Hematopoietic multipotent progenitor cell treated with erythropoietin and hydrocortisone succinate and interleukin-3 and kit ligand, for 6 days (in vitro differentiated cells): ENCODE measurements around the gene PLA2G3.
A peak's percentile ranks its signal among the peaks of the same experiment; 100 is the strongest.
"Not testable (repeated sequence)": the region's sequence is repeated elsewhere in the genome, so short reads cannot be mapped to it uniquely, and the experiment has no call there.

Experiments used
- DNase-seq: peaks from one replicate; pipeline ENCODE4 v3.0.0-alpha.2; 2015

PLA2G3 gene

GRCh38 chr22:31099841-31100761 lies 40.2 kb downstream of the PLA2G3 start:
- no peak for DNase-seq

GRCh38 chr22:31099386-31099785 lies 40.9 kb downstream of the PLA2G3 start:
- DNase-seq: no peak

GRCh38 chr22:31098632-31099110 lies 41.6 kb downstream of the PLA2G3 start:
- DNase-seq: peak; percentile 38

DNA sequence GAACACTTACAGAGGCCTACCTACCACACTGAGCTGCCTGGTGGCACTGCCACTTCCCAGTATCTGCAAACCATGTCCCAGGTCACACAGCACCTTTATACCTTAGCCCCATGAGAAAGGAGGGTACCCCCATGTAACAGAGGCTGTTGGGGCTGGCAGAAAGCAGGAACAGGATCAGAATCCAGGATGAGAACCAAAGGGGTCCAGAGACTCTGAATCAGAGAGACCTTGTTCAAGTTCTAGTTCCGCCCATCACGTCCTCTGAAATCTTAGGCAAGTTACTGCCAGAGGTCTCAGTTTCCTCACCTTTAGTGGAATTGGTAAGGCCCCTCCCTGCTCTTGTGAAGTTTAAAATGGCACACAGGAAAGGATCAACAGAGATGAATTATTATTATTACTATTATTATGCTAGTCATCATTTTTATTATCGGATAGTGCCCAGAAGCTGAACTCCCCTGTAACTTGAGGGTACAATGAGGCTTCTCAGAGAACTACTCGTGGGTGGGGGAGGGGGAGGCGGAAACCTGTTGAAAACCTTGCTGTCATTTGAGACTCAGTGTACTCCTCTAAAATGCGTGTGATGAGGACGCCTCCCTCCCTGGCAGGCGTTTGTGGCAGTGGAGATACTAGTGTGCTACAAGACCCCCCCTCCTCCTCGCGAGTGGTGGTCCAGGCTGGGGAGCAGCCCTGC lies 42.2 kb downstream of the PLA2G3 start:
- no peak for DNase-seq

- DNase-seq: not testable (repeated sequence)
Observed at GRCh38 chr22:31097539-31097938, 42.8 kb downstream of the PLA2G3 start.

- no peak for DNase-seq
Observed at GRCh38 chr22:31096657-31097279, 43.5 kb downstream of the PLA2G3 start.

- no peak for DNase-seq
Observed at GRCh38 chr22:31095637-31096249, 44.6 kb downstream of the PLA2G3 start.

- no peak for DNase-seq
Observed at GRCh38 chr22:31094741-31095140, 45.6 kb downstream of the PLA2G3 start.

DNA sequence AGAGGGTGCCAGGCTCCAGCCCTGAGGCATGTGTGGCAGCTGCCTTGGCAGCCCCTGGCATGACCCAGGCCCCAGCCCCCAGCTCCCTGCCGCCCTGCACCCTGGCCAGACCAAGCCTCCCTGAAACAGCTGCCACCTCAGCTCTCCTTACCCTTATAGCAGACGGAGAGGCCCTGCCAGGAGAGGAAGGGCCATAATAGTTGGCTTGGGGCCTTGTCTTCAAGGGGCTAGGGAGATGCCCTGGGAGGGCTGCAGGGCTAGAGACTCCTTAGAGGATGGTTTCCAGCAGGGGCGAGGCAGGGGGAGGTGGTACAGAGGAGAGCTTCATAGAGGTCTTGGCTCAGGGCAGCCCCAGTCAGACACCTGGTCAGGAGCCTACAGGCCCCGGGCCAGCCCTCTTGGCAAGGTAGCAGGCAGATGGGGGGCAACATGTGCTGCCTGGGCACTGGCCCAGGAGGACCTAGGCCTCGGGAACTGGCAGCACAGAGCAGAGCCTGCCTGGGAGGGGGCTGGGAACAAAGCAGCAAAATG lies 46.2 kb downstream of the PLA2G3 start:
- no peak for DNase-seq

DNA sequence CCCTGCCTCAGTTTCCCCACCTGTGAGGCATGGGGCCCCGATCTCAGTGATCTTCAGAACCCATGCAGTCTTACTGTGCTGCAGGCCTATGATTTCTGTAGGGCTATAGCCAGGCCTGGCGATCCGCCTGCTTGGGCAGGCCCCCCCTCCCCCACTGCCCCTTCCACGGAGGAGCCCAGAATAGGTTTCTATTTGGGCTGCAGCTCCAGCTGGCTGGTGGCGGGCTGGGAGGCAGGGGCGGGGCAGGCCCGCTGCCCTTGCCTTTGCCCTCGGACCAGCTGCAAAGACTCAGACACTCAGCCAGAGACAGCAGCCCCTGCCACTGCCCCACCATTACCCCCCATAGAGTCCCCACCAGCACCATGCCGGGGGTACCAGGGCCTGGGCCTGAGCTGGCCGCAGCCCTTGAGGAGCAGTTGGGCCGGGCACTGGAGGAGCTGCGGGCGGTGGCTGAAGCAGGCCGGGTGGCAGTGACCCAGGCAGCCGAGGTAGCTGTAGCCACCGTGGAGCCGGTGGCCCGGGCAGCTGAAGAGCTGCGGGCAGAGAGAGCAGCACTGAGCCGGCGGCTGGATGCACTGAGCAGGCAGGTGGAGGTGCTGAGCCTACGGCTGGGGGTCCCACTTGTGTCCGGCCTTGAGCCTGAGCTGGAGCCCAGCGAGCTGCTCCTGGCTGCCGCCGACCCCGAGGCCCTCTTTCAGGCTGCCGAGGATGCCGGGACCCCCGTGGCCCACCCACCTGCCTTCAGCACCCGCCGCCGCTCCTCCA lies 47.0 kb downstream of the PLA2G3 start:
- no peak for DNase-seq

DNA sequence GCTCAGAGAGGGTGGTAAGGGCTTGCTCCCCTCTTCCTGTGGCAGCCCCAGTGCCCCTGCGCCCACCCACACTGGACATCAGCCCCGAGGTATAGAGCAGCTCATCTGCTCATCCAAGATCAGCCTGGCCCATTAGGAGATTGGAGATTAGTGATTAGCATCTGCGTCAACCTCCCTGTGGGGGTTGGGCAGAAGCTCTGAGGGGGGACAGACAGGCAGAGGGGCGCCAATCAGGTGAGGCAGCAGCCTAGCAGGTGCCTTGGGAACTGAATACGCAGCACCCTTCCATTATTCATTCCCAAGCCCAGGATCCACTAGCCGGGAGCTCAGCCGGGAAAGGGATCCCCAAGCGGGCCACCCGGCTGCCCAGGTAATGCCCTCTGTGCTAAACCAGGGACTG lies 48.1 kb downstream of the PLA2G3 start:
- DNase-seq: no peak

- DNase-seq: no peak
Observed at GRCh38 chr22:31091106-31091975, 49.0 kb downstream of the PLA2G3 start.

GRCh38 chr22:31090217-31091085 lies 49.9 kb downstream of the PLA2G3 start:
- DNase-seq: no peak

GRCh38 chr22:31089160-31090100 lies 50.9 kb downstream of the PLA2G3 start:
- peak; percentile 67 for DNase-seq

DNA sequence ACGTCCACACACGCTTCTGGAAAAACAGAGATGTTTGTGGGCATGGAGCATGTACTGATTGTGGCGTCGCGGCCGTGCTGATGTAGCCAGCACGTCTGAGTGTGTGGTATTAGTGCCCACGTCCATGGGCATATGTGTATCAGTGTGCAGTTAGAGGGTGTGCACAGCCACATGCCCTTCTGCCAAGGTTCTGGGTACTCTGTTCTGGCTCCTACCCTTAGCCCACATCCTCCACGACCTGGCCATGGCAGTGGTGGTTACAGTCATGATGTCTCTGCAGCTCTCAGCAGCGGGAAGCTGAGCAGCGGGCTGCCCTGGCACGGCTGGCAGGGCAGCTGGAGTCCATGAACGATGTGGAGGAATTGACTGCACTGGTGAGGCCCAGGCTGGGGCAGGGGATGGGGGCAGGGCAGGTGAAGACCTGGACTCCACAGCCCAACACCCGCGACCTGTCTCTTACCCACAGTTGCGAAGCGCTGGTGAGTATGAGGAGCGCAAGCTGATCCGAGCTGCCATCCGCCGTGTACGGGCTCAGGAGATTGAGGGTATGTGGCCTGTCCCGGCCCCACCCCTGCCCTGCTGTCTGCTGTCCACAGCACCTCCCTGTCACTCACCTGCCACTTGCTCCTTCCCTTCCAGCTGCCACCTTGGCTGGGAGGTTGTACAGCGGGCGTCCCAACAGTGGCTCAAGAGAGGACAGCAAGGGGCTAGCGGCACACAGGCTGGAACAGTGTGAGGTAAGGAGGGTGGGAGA lies 51.9 kb downstream of the PLA2G3 start:
- DNase-seq: no peak

DNA sequence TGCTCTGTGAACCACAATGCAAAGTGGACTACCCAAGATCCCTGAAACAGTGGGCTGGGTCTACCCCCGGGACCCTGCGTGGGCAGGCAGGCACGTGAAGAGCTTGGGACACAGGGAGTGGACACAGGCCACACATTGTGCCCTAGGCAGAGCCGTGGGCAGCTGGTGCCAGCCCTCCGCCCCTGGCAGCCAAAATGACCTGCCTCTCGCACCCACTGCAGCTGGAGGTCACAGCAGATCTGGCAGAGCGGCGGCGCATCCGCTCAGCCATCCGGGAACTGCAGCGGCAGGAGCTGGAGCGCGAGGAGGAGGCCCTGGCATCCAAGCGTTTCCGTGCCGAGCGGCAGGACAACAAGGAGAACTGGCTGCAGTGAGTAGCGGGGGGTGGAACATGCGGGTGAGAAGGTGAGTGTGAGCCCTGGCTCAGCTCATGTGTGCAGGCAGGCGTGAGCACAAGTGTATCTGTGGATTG lies 52.5 kb downstream of the PLA2G3 start:
- DNase-seq: no peak

GRCh38 chr22:31086703-31087330 lies 53.5 kb downstream of the PLA2G3 start:
- peak; percentile 41 for DNase-seq
